A549 treated with CpdA at 1 μM for 4 hours (cell line): ENCODE results near the gene CTAGE15. TPM values are rescaled to one million over a fixed set of nuclear protein-coding genes. Genes with fewer than 3 reads are reported as not detected.

Experiments
- total RNA-seq: library from RNA; stranded (reverse); fragments of 200-300 nt; extraction: Qiagen RNA extraction; gene quantifications from 5 replicates; pipeline ENCODE4 v1.2.3, GENCODE V29; 2022; ENCODE audit warnings: low read depth

The CTAGE15 gene
- total RNA-seq: not detected in 5 replicates

GRCh38 chr7:143571501-143571900 is at the start of gene CTAGE15:
CTAGE15 (plus strand) TSS chr7:143571801; CDS start chr7:143571818, 17 bp downstream.

GRCh38 chr7:143620646-143621045 is 49.0 kb downstream of the CTAGE15 start, which contains the start of gene TCAF2:
TCAF2 (plus strand) TSS chr7:143620974.

Other genes starting within 250 kb of the CTAGE15 start
- 0.48 to 0.73 TPM (median 0.54 TPM) in 5 replicates for gene FAM131B, start 209.1 kb upstream of the CTAGE15 start, total RNA-seq
- 152 to 207 TPM (median 183 TPM) in 5 replicates for gene ZYX, start 190.5 kb upstream of the CTAGE15 start, total RNA-seq
- not detected in 5 replicates for gene EPHA1, start 162.9 kb upstream of the CTAGE15 start, total RNA-seq
- gene TAS2R60, start 128.3 kb upstream of the CTAGE15 start, total RNA-seq: not detected in 5 replicates
- not detected in 5 replicates for gene TAS2R41, start 93.9 kb upstream of the CTAGE15 start, total RNA-seq
- gene TCAF2, start 49.2 kb downstream of the CTAGE15 start, total RNA-seq: 0.16 to 0.36 TPM (median 0.24 TPM) in 5 replicates
- gene CTAGE6, start 185.9 kb downstream of the CTAGE15 start, total RNA-seq: not detected in 5 replicates